AML-193 (cell line): ENCODE results near the gene CD164L2.

Experiments
- DNase-seq, 2 experiments: peaks; one replicate each; lab custom pipeline; 2025; lab: John Stamatoyannopoulos, UW

Gene CD164L2

DNA sequence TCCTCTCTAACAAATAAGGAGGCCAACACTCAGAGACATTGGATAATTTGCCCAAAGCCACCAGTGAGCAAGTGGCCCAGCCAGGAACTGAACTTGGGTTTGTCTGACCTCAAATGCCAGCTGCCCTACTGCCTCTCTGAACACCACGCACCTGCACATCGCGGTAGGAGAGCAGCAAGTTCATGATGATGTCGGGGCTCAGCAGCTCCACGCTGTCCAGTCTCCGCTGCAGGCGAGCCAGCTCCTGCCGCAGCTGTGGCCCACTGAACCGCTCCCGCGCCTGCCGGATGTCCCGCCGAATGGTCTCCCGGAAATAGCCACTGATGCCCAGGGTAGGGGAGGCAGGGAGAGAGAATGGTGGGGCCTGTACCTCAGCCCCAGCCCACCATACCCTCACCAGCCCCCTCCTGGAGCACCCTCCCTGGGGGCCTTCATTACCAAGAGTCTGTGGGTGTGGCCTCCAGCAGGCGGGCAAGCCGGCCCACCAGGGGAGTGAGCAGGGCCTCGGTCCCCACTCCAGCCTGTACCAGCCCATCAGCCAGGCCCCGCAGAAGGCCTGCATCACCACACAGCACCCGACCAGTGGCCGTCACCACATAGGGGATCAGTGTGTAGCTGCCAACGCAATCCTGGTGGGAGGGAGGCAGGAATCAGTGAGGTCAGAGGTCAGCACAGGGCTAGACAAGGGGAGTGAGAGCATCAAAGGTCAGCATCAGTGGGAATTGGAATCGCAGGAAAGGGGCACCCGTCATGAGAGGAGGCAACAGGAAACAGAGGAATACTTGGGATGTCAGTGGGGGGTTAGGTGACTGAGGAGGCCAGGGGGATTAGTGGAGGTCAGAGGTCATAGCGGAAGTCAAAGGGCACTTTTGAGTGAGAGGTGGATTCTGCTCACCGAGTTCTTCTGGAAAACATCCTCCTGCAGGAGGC is 19.1 kb downstream of the CD164L2 start:
- DNase-seq: no peak

DNA sequence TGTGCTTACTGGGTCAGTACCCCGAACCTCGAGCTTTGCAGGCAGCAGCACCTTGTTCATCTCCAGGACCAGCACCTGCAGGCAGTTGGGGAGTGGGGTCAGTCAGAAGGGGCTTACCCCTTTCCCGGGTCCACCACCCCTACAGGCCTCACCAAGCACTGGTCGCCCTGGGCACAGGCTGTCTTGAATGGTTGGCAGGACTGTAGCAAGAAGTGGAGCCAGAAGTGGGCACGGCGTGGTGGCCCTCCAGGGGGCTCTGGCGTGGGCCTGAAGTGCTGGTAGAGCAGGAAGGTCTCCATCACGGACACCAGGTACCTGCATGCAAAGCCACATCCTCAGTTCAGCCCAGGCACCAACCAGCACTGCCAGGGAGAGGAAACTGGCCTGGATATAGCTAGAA is 21.6 kb downstream of the CD164L2 start:
- no peak for DNase-seq

DNA sequence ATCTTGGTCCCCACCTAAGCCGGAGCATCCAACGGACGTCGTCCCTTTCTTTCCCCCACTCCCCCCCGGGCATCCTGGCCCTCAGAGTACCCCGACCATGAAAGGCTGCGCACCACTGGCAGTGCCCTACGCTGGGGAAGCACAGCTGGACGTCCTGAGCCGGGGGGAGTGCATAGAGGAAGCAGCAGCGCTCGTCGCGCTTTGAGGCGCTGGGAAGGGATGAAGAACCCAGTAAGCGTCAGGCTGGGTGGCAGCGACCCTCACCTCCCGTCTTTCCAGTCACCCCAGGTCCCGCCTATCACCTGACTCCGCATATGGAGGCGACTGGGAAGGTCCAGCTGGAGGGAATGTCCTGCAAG is 22.1 kb downstream of the CD164L2 start:
- no peak for DNase-seq

DNA sequence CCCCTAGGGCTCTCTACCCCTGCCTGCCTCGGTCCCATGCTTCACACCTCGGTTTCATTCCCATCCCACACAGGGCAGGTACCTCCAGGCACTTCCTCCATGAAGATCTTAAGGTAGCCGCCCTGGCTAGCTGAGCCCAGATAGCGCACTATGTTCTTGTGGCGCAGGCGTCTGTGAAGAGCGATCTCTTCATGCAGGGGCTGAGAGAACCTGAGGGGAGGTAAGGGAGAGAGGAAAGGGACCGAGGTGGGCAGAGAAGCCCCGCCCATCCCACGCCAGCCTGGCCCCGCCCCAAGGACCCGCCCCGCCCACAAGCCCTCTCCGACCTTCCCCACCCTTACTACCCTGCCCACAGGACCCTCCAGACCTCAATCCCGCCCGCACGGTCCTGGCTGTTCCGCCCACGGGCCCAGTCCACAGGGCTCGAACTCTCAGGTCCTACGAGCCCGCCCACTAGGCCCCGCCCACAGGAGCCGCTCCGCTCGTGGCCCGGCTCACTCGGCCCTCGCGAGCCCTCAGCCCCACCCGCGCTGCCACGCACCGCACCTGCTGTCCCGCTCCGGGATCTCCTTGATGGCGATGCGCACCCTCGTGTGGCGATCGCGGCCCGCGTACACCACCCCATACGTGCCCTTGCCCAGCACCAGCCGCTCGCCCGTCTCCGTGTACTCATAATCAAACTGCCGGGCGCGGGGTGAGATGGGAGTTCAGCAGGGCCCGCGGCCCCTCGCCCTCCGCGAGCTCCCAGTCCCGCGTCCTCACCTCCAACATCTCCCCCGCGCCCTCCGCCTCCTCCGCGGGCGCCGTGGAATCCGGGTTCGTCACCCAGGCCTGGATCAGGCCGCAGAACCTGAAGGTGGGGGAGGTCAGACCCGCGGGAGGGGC is 22.7 kb downstream of the CD164L2 start:
- DNase-seq: no peak

DNA sequence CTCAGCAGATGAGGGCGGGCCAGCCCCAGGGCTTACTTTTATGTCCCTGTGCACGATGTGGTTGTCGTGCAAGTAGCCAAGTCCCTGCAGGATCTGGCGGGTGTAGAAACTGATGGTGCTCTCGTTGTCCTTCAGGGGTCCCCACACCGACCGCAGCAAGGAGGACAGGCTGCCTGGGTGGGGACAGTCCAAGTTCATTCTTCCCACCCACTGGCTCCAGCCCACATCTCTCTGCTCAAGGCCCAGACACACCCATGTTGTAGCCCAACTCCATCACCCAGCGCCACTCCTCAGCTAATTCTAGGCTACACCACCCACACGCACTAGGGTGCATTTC is 23.3 kb downstream of the CD164L2 start:
- no peak for DNase-seq

DNA sequence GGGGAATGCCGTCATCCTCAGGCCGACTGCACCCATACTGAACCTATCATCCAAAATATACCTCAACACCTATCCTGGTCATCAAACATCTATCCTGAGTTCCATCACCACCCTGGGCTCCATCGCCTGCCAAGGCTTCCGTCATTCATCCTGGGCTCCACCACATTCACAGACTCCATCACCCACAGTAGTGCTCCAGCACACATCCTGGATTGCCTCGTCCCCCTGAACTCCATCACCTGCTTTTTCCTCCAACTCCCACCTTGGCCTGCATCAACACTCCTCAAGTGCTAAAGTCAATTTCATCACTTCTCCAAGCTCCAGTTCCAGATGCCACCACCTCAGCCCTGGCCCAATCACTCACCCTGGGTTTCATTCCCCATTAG is 24.2 kb downstream of the CD164L2 start:
- no peak for DNase-seq

DNA sequence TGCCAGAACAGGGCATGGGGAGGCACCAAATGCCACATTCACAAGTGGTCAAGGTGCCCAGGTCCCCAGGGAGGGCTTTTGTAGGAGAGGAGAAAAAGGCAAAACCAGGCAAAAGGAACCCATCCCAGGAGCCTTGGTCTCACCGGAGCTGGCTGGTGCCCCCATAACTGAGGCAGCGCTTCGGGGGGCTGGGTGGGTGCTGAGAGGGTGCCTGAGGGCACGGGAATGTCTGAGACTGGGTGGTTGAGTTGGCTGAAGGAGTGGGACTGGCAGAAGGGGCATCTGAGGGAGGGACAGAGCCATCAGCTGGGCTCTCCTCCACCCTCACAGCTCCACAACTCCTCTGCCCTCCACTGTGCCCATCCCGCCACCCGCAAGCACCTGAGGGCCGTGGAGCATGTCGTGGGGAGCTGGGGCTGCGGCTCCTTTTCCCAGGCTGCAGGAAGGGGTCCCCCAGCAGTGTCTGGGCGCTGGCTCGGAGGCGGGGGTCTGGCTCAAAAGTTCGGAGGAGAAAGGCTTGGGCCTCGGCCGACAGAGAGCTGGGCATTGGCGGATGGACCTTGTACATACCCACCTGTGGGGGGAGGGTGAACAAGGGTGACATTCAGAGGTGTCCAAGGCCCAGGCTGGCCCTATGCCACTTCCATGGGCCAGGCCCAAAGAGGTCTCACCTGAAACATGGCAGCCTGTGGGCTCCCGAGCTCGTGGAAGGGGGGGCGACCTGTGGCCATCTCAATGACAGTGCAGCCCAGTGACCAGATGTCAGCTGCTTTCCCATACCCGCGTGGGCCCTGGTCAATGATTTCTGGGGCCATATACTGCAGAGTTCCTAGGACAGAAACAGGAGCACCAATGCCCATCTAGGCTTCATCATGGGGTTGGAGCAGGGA is 24.9 kb downstream of the CD164L2 start:
- DNase-seq: no peak

DNA sequence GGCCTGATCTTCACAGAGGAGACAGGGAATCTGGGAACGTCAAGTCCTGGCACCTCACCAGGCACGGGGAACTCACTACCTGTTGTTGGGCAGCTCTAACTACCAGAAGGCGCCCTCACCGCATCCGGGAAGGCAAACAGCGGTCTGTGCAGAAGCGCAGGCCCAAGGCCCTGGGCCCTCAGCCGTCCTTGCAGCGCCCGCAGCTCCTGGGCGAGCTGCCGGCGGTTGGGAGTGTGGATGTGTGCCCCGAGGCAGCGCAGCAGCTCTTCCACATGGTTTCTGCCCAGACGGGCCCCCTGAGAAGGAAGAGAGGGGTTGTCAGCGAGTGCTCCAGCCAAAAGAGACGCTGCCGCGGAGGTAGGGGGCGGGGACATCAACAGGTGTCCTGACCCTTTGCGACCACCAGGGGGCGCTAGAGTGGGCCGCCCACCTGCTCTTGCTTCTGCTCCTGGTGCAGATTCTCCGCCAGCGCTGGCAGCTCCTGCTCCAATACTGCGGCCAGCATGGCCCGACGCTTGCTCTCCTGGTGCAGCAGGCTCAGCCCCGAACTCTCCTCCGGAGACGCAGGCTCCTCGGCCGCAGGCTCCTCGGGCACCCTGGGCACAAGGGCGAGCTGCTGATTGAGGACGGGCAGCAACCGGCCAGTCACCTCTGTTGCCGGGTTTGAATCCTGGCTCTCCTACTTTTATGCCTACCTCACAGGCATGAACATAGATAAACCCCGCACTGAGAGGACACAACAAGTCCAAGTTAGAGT is 25.7 kb downstream of the CD164L2 start:
- DNase-seq: peak; percentile 24 to 28

DNA sequence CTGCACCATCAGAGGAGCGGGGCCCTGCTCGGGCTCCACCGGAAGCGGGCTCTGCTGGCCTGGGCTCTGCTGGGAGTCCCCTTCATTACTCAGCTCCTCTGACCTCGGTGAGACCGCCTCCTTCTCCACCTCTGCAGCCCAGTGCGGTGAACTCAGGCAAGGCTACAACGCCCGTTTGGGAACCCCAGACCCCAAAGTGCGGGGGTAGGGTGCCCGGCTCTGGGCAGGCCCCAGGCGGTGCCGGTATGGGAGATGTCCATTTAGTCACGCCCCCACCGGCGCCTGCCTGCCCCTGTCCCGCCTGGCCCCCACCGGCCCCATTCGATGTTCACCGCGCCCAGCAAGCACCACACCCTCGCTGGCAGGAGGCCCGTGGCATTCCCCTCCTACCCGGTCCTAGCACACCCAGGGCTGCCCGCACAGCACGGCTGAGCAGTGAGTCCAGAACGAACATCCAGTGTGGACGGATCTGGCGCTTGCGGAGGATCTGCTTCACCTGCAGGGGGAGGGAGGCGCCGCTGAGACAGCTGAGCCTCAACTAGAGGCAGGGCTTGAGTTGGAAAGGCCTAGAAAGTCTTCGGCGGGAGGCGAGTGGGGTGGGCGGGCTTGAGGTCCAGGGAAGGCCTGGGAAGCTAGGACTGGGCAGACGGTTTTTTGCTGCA is 26.4 kb downstream of the CD164L2 start:
- no peak for DNase-seq

DNA sequence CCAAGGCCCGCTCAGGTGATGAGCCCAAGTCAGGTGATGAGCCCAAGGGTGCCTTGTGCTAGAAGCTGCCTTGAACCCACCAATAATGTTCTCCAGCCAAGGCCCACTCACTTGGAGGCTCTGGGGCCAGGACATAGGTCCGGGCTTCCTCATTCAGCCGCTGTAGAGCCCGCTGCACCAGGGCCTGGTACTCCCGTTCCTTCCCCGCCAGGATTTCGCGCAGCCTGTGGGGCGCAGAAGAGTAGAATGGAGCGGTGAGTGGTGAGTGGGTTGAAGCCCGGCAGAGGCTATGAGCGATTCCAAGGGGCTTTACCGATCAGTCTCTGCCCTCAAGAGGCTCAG is 26.9 kb downstream of the CD164L2 start:
- DNase-seq: no peak

DNA sequence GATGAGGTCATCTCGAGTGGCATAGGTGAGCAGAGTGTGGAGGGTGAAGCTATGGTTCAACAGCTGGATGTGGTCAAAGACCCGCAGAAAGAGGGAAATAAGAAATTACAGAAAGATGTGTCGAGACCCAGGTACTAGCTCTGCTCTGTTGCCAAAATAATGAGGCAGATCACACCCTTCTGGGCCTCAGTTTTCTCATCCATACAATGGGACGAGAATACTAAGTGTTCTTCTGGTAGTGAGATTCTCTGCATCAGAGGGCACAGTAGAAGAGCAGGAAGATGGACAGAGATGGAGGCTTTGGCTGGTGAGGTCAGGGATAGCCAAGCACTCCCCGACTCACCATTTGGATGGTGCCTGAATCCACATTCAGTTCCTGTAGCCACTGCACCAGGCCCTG is 27.4 kb downstream of the CD164L2 start:
- no peak for DNase-seq

DNA sequence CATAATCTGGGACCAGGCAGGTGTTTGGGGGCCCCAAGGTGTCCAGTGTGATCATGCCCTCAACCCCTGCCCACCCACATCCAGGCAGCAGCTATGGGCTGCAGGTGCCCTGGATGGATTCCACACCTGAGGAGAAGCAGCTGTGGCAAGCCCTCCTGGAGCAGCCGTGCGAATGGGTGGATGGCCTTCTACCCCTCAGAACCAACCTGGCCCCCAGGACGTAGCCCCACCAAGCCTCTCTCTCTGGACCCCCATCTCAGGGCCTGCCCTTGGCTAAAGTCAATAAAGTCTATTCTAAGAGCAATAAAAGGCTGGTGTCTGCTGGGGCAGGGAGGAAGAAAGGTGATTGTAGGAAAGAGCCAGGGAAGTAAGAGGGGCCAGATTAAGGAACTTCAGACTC is 29.5 kb downstream of the CD164L2 start:
- DNase-seq: no peak

DNA sequence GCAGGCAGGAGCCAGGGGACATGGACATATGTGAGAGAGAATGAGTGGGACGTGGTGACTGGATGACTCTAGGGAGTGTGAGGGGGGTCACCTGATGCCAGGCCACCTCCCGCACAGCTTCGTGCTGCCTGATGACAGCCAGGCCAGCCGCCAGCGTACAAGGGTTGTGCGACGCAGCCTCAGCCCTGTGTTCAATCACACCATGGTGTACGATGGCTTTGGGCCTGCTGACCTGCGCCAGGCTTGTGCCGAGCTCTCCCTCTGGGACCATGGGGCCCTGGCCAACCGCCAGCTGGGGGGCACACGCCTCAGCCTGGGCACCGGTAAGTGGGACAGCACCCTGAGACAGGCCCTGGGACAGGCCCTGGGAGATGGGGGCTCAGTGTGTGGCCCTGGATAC is 30.0 kb downstream of the CD164L2 start:
- no peak for DNase-seq

DNA sequence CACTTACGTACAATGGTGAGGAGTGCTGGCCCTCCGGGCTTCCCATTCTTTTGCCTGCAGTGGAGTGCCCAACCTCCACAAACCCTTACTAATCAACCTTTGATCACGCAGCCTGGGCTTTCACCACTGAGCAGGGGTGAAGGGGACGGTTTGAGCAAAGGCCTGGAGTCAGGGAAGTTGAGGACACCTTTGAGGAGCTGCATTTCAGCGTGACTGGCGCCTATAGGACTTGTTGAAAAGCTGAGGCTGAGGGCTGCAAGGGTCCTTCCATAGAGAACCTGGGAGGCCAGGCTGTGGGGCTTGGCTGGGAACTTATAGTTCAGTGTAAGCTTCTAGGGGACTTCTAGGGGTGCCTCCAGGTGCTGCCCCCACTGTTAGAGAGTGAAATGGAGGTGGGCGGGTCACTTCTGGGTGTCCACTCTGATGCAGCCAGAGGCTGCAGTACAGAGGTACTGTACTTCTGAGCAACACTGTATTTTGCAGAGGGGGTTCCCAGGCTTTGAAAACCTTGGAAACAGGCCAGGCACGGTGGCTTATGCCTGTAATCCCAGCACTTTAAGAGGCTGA is 31.5 kb downstream of the CD164L2 start:
- DNase-seq: no peak

DNA sequence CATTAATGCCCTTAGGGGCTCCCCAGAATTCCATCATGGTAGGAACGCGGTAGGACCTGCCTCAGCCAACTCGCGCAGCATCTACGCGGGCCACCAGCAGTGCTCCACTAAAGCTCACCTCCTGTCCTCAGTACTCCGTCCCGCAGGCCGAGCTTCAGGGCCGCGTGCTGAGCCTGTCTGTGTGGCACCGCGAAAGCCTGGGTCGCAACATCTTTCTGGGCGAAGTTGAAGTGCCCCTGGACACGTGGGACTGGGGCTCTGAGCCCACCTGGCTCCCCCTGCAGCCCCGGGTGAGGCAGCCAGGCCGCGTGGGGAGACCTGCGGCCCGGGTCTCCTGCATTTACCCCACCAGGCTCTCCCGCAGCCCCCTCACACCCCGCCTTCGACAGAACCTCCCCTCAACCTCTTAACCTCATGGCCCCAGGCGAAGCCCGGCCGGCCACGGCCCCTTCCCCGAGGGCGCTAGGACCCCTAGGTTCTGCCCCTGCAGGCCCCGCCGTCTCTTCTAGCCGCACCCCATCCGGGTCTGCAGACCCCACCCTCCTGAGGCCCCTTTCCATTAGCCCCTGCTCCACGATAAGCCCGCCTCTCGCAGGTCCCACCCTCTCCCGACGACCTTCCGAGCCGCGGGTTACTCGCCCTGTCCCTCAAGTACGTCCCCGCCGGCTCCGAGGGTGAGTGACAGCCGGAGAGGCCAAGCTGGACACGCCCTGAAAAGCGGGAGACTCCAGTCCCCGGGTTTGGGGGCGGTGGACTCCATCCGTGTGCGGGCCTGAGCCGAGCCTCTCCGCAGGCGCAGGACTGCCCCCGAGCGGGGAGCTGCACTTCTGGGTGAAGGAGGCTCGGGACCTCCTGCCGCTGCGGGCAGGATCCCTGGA is 32.2 kb downstream of the CD164L2 start:
- no peak for DNase-seq

DNA sequence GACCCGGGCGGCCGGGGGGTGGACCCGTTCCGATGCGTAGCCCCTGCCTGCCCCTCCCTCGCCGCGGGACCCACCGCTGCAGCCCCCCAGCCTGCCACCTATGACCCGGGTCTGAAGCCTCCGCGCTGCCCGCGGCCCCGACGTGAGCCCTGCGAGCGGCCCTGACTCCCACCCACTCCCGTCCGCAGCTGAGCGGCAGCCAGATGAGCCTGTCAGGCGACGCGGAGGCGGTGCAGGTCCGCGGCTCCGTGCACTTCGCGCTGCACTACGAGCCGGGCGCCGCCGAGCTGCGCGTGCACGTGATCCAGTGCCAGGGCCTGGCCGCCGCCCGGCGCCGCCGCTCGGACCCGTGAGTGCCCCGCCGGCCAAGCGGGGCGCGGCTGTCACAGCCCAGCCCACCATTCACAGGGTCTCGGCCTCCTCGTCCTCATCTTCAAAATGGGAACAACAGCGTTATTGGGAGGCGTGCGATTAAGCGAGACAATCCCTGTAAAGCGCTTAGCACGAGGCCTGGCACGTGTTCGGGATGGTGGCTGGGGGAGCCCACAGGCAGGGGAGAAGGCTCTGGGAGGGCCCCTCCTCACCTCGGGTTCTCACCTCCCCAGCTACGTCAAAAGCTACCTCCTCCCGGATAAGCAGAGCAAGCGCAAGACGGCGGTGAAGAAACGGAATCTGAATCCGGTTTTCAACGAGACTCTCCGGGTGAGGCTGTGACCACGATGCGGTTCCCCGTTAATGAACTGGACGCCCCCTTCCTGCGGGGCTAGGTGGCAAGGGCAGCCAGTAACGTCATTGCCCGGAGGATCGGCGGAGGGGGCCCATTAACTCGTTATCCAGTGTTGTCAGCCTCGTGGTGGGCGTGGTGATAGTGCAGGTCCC is 33.1 kb downstream of the CD164L2 start:
- DNase-seq: no peak

DNA sequence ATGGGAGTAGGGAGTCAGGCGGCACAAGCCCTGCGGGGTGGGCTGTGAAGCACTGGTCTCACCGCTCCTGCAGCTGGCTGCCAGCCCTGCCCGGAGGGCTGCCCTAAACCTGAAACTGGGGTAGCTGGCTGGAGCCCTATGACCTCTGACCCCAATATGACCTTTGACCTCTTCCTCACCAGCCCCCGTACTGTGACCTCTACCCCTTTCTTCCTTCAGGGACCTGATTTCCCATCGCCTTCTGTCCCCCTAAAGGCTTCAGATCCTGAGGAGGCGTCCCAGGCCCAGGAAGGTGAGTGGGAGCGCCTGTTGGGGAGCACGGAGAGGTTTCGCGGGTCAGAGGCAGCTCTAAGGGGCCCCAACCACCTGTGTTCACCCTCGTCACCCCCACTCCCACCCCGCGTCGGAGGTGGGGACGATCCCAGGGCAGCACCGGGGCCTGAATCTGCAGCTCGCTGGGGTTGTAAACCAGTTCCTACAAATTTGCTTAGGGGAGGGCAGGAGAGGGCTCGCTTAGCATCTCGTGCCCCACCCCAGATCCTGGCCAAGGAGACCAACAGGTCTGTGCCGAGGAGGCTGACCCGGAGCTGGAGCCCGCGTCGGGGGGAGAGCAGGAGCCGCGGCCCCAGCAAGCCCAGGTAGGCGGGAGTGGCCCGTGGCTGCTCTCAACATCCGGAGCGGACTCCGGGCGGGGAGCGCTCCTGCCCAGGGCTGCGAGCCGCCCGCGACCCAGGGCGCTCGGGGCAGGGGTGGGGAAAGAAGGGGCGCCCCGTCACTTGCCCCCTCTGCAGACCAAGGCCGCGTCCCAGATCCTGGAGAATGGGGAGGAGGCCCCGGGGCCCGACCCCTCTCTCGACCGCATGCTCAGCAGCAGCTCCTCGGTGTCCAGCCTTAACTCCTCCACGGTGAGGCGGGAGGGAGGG is 34.0 kb downstream of the CD164L2 start:
- no peak for DNase-seq
